ENCODE measurements around the gene IGFN1. TPM values are rescaled to one million over a fixed set of nuclear protein-coding genes. Genes with fewer than 3 reads are reported as not detected.
A peak's percentile ranks its signal among the peaks of the same experiment; 100 is the strongest.

IGFN1 gene
- total and polyA plus RNA-seq, 9 of the 15 experiments (the other 6 are each of a cell fraction or from before 2014, with no cell fraction given), result 0.04 TPM; not detected in 8

- TF ChIP-seq ZBTB40 (IDR thresholded peaks at IDR 0.05) (no peak; the same call in 1 of the 2 replicates), ZBTB40 (CRISPR knock-in tag; IDR thresholded peaks at IDR 0.05) (no peak), ZNF217 (CRISPR knock-in tag; IDR thresholded peaks at IDR 0.05) (0 out of 2 replicates have a peak, but pooled peaks have one; percentile 80), MTA2 (IDR thresholded peaks at IDR 0.05; ENCODE audit: low read depth) (no peak), GMEB1 (CRISPR knock-in tag; IDR thresholded peaks at IDR 0.05) (no peak), ZNF347 (CRISPR knock-in tag; IDR thresholded peaks at IDR 0.05; ENCODE audit: low read depth) (no peak), SAP30 (IDR thresholded peaks at IDR 0.05; ENCODE audit: borderline replicate concordance, insufficient read depth, low read depth, low read length, poor library complexity, severe bottlenecking) (no peak), SMARCA4 (IDR thresholded peaks at IDR 0.05) (no peak; the same call in 1 of the 2 replicates), ZBTB43 (CRISPR knock-in tag; IDR thresholded peaks at IDR 0.05) (peak; percentile 79; the same call in 1 of the 2 replicates), FIP1L1 (IDR thresholded peaks at IDR 0.05; ENCODE audit: low read depth, low read length, poor library complexity, severe bottlenecking) (no peak)
Measured at GRCh38 chr1:201171063-201172036, 19.3 kb upstream of the IGFN1 start (continued).

Measured in K562 (cell line).